Pons (tissue), 1 donor: ENCODE results near the gene MACROD2.

Source experiments
- DNase-seq: peaks from one replicate; pipeline ENCODE4 v3.0.0-alpha.2; 2016; ENCODE audit warnings: low spot score

The MACROD2 gene

DNA sequence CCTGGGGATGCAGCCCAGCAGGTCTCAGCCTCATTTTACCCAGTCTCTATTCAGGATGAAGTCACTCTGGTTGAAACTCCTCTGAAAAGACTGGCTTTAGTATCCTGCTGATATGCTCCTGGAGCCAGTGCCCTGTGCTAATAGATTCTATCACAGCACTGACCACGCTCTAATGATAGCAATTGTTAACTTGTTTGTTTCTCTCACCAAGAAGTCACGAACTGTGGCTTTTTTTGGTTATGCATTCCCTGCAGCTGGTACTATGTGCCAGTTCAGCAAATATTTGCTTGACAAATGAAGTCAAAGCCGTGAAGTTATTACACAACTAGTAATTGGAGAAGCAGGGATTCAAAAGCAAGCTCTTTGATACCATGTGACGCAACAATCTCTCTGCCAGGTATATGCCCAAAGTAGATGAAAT lies 1823.3 kb downstream of the MACROD2 start:
- no peak for DNase-seq

DNA sequence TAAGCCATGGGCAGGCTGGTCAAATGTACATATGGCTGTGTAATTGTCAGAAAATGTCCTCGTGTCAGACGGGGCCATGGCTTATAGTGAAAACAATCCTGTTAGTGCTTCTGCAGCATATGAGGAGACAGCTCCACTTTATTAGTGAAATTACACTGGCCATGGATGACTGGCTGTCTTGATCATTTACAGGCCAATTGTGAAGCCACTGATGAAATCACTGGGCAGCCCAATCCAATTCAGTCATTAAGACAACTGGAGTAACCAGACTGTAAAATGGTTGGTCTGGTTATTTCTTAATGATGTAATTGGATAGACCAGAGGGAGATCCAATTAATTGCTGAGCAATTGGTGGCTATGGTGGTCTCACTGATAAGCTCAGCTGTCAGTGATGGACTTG lies 1828.4 kb downstream of the MACROD2 start:
- no peak for DNase-seq

DNA sequence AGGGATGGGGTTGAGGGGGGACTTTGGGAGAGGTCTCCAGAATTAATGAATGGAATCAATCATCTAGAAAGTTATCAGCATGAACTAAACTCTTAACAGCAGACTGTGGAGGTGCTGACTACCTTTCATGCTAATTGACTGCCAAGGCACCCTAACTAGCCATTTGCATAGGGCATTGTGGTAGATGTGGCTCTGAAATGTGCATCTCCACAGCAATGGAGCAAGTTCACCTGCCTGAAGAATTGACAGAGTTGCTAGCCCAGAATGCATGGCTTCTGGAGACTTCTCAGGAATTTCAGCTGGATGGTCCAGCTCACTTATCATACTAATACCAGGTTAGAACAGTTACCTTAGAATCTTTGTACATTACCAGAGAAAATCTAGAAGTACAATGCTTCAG lies 1832.3 kb downstream of the MACROD2 start:
- no peak for DNase-seq

- DNase-seq: no peak
These were observed 1835.9 kb downstream of the MACROD2 start for GRCh38 chr20:15831201-15831600.

- no peak for DNase-seq
These were observed 1837.2 kb downstream of the MACROD2 start for GRCh38 chr20:15832512-15832911.

- DNase-seq: peak; percentile 19
These were observed 1839.5 kb downstream of the MACROD2 start for GRCh38 chr20:15834857-15835256.

DNA sequence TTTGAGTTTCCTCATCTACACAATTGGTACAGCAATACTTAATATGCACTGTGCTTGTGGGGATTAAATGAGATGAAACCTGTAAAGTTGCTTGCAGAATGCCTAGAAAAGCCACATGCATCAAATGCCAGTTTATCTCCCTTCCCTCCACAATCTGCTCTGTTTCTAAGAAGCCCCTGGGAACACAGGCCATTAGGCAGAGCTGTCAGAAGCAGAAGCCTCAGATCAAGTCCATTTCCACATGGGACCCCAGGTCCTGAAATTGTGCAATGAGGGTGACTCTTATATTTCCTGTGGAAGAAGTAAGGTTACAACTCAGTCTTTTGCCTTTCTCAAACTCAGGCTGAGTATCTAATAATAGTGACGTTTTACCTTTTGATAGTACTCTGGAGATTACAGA lies 1840.5 kb downstream of the MACROD2 start:
- no peak for DNase-seq

- no peak for DNase-seq
These were observed 1841.3 kb downstream of the MACROD2 start for GRCh38 chr20:15836634-15837033.

DNA sequence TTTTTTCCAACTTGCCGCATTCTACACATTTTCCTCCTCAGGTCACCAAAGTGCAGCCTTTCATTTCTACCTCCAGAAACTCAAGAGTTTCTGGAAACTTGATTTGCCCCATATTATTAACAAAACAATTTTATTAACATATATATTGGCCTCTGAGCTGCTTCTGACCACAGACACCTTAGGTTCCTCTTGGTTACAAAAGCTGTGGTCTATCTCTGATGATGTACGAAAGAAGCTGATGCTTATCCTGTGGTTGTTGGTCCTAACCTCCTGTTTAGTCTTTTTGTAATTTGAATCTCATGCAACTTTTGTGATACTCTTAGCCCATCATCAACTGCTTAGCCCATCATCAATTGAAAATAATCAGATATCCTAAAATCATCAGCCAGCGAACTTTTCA lies 1842.2 kb downstream of the MACROD2 start:
- no peak for DNase-seq

GRCh38 chr20:15838466-15838865 lies 1843.2 kb downstream of the MACROD2 start:
- no peak for DNase-seq

DNA sequence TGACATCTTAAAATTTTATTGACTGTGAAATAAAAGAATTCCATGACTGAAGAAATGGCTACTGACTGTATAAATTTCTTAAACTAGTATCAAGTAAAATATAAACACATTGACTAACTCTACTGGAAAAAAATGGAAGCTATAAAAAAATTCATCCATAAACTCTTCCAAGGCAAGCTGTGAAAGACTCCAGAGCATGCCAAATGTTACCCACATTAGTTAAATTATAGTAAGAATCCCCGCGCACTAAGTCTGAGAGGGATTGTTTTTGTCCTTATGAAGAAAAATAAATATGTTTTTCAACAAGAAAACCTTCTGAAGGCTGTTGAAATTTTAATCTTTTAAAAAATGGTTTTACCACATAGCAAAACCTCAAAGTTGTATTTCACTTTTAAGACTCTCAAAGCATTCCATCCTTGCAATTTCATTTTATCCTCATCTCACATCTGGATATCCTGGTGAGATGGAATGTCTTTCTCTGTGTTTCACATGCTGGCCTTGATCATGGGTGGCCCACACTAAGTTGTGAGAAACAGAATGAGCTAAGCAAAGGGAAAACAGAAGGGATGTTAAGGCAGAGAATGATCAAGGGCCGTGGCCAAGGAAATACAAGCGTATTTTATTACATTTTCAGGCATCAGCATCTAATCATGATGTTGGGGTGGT lies 1845.5 kb downstream of the MACROD2 start:
- DNase-seq: no peak

- no peak for DNase-seq
These were observed 1847.6 kb downstream of the MACROD2 start for GRCh38 chr20:15842872-15843271.

DNA sequence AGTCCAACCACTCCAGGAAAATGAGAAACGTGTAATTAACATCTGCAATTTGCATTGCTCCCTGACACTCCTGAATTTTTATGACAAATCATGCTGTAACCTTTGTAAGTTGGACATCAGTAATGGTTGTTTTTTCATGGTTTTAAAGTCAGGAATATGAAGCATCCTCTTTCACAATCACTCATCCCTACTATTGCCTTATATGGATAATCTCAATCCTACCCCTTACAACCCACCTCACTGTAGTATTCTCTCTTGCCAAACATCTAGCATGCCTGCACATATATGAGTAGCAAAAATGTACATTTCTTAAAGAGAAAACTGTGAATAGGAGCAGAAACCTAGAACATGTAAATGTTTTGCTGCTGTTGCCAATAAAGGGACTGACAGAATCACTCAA lies 1848.5 kb downstream of the MACROD2 start:
- no peak for DNase-seq

GRCh38 chr20:15847196-15847784 lies 1852.0 kb downstream of the MACROD2 start:
- DNase-seq: no peak

DNA sequence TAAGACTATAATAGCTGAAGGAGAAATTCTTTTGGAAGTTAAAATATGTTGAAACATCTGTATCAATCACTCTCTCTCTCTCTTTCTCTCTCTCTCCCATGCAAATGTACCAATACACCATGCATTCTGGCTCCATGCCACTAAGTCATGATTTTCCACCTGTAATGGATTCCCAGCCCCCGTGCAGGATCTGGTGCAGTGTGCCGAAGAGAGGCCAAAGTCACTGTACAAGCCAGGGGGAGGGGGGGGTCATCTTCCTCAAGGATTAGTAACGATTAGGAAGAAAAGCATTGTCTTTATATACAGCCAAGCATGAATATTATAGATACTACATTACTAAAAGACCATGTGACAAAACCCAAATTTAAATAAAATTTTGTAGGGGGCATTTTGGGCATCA lies 1852.8 kb downstream of the MACROD2 start:
- DNase-seq: no peak

- DNase-seq: peak; percentile 28
These were observed 1853.8 kb downstream of the MACROD2 start for GRCh38 chr20:15848995-15849610.

DNA sequence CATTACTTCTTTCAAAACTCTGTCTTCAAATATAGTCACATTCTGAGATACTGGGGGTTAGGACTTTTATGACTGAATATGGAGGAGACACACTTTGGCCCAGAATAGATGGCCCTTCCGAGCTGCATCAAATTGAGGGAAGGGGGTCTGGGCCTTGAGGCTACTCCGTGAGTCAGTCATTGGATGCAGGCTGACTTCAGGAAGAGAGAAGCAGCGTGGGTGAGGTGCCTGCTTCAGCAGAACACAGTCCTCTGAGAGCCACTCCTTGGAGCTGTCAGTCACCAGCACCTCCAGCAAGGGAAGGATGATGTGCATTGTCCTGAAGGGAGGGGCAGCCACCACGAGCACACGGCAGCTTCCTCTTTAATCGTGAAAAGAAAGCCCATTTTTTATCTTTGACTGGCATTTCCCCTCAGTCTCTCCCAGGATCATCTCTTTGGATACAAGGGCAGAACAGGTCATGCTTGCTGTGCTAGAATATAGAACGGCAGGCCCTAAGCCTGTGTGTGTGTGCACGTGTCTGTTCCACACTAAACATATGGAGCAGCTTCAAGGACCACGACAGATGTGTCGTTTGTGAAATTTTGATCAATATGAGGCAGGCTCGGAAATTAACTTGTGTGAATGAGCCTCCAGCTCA lies 1856.4 kb downstream of the MACROD2 start:
- DNase-seq: no peak

DNA sequence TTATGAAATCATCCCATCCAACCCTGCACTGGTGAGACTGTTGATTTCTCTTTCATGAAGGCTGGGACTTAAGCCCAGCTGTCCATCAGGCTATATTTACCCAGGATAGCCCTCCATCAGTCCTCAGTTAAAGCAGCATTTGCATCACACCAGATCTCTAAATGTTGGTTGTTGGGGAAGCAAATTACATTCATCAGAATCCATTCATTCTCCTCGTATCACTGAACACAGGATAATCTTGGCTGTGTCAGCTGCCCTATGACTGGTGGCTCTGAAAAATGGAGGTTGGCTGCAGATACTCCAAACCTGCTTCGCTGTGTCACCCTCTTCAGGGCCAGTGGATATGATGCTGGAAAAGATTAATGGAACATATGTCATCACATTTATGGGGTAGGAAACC lies 1859.6 kb downstream of the MACROD2 start:
- no peak for DNase-seq

GRCh38 chr20:15857173-15857784 lies 1862.0 kb downstream of the MACROD2 start:
- no peak for DNase-seq

- no peak for DNase-seq
These were observed 1863.7 kb downstream of the MACROD2 start for GRCh38 chr20:15859061-15859460.

GRCh38 chr20:15860850-15861249 lies 1865.5 kb downstream of the MACROD2 start:
- no peak for DNase-seq

- DNase-seq: no peak
These were observed 1866.9 kb downstream of the MACROD2 start for GRCh38 chr20:15862178-15862577.

DNA sequence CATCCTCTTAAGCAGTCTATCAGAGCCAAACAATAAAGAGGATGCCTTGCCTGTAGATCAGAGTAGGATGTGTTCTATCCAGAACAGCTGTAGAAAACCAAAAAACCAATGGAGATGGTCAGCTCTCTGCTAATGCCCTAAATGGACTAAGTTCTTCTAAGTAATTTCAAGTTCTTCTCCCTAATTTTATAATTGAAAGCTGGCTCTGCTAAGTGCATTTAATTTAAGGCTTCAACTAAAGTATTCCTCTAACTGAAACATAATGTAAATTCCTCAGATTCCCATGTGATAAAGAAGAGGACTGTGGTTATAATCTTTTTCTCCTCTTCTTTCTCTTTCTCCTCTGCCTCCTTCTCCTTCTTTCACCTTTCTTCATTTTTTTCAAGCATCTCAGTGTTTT lies 1868.4 kb downstream of the MACROD2 start:
- no peak for DNase-seq
